Uterus (tissue), 2 donors: ENCODE data around the gene ATP5F1B.

Experiments used
- CTCF ChIP-seq, 4 experiments: fragments of 200-600 bp in 2 of 4; fragments of 450-650 bp in 2 of 4; sonication (generic) in 2 of 4; IDR thresholded peaks; one replicate each; pipeline ENCODE4 v1.5.1; 2016 to 2019; ENCODE audit warnings: antibody characterized with exemption in 4 of 4, mild to moderate bottlenecking in 2 of 4, moderate library complexity in 1 of 4
- POLR2A ChIP-seq, 2 donors: fragments of 450-650 bp; IDR thresholded peaks; one replicate each; pipeline ENCODE4 v1.6.1; 2016; ENCODE audit warnings: antibody characterized with exemption in 2 of 2, mild to moderate bottlenecking in 1 of 2, moderate library complexity in 1 of 2

DNA sequence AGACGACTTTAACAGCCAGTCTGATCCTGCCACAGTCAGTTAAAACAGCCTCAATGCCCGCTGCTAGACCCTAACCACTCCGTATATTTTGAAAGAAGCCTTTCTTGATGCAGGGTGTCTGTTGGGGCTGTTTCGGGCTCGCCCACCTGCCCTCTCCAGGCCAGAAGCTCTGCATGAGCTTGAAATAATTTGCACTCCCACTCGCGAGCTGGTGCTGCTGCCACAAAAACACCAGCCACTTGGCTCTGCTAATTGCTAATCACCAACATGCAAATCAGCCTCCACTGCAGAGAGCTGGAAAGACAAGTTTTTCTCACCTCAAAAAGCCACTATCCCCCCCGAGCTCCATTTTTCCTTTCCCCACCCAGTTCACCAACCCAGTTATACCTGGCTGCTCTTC, 31.2 kb downstream of the ATP5F1B start:
- TF ChIP-seq CTCF (IDR thresholded peaks at IDR 0.05) (no peak), POLR2A (IDR thresholded peaks at IDR 0.05) (no peak)
